ENCODE measurements around the gene TMEM117.
"Not testable (repeated sequence)": the region's sequence is repeated elsewhere in the genome, so short reads cannot be mapped to it uniquely, and the experiment has no call there.

DNA sequence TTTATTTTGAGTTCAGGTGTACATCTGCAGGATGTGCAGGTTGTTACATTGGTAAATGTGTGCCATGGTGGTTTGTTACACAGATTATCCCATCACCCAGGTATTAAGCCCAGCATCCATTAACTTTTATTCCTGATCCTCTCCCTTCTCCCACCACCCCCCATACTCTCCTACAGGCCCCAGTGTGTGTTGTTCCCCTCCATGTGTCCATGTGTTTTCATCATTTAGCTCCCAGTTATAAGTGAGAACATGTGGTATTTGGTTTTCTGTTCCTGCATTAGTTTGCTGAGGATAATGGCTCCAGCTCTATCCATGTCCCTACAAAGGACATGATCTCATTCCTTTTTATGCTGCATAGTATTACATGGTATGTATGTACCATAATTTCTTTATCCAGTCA, 33.9 kb downstream of the TMEM117 start:
- not testable (repeated sequence) for TF ChIP-seq CTCF (optimal IDR thresholded peaks at IDR 0.05 in 1 of 3, IDR thresholded peaks at IDR 0.05 in 1 of 3, conservative IDR thresholded peaks at IDR 0.05 in 1 of 3; ENCODE audit: extremely low read depth in 1 of 3, insufficient read depth in 2 of 3, low read length in 3 of 3); EZH2 (IDR thresholded peaks at IDR 0.05; ENCODE audit: low read length)

All from keratinocyte (primary cell).